Motor neuron (in vitro differentiated cells): ENCODE measurements around the gene FAM111B. TPM values are rescaled to one million over a fixed set of nuclear protein-coding genes. Genes with fewer than 3 reads are reported as not detected.

Source experiments
- ATAC-seq, 8 experiments: fragments of 200-7000 bp; cut with Tn5 transposase; replicated peaks in 6 of 8; 2 replicates each; pipeline ENCODE4 v1.8.0; 2021; ENCODE audit warnings: mild to moderate bottlenecking in 8 of 8, moderate library complexity in 8 of 8
- H3K27ac ChIP-seq, 2 donors: fragments of 250-450 bp; sonication (Bioruptor Pico); 2 replicates each; pipeline ENCODE4 v1.9.0; 2021; ENCODE audit warnings: antibody characterized with exemption in 2 of 2, mild to moderate bottlenecking in 2 of 2, moderate library complexity in 1 of 2
- H3K4me1 ChIP-seq, 2 donors: fragments of 250-450 bp; sonication (Bioruptor Pico); replicated peaks in 1 of 2; 2 replicates each; pipeline ENCODE4 v1.6.1; 2021; ENCODE audit warnings: antibody characterized with exemption in 2 of 2, mild to moderate bottlenecking in 2 of 2, moderate library complexity in 1 of 2
- H3K4me3 ChIP-seq, 5 donors: fragments of 250-450 bp; sonication (Bioruptor Pico); 2 replicates each; pipeline ENCODE4 v1.9.0; 2021; ENCODE audit warnings: antibody characterized with exemption in 5 of 5, mild to moderate bottlenecking in 5 of 5, moderate library complexity in 4 of 5
- WGBS, 10 experiments: fragments of 450-650 bp; shearing (Covaris generic); methylation state at CpG; one replicate each; pipeline ENCODE4 v1.0.0; 2022; 5-methylcytosine and 5-hydroxymethylcytosine counted together
- in situ Hi-C, 9 experiments: fragments of 400-800 bp; cut with MboI; loops; one replicate each; pipeline ENCODE4 v1.15.0; 2021; ENCODE audit warnings: low sequenced_read_pairs in 9 of 9, low pct_unique_long_range_greater_than_20kb in 2 of 9; ENCODE audit not compliant: unreplicated experiment in 9 of 9
- total RNA-seq, 8 experiments: library from RNA; unstranded; fragments of 300-600 nt; gene quantifications; 2 replicates each; pipeline versions ENCODE4 v1.2.3 to v1.2.4, GENCODE V29; 2022

Gene FAM111B
- total RNA-seq, 8 experiments from 2014 or later, result 0.10 to 26.7 (median 1.4) TPM

- H3K27ac ChIP-seq, result peak overlapping the region; percentile 90 to 99
- 5 to 80% (median 27%) methylated on average over 2 to 6 of the region's 7 CpGs; no CpG with 5 or more reads in 6 of the 10 experiments for WGBS, 10 experiments
- peak overlapping the region; percentile 70 to 99 (median 82) for H3K4me3 ChIP-seq
- in situ Hi-C loops, result loop anchor here in 3 of 9 experiments (25.0 kb wide), 2 partner anchors 113 to 263 kb away; partner anchors contain the start of genes OR5A1 (in 2 of the 3) and OR5A2 (in 2 of the 3)
- no peak for ATAC-seq
- peaks cover 34 to 42% of the 10 kb centered on the region in 2 donors for H3K4me1 ChIP-seq
Observed at GRCh38 chr11:59174664-59175033, 67.6 kb downstream of the FAM111B start.

- Histone ChIP-seq H3K4me1 (peaks cover 38 to 47% of the 10 kb centered on the region in 2 donors), H3K4me3 (peak overlapping the region; percentile 70 to 99 (median 82)), H3K27ac (peak overlapping the region; percentile 90 to 99)
- in situ Hi-C loops, result loop anchor here in 3 of 9 experiments (25.0 kb wide), 2 partner anchors 112 to 262 kb away; partner anchors contain the start of genes OR5A1 (in 2 of the 3) and OR5A2 (in 2 of the 3)
- ATAC-seq, result peak in 5 of 8 experiments; percentile 4 to 43 (median 20)
- WGBS, 10 experiments, result 14 to 78% (median 38%) methylated on average over 1 to 3 of the region's 4 CpGs; no CpG with 5 or more reads in 6 of the 10 experiments
Observed at GRCh38 chr11:59175091-59175501, 68.1 kb downstream of the FAM111B start.

GRCh38 chr11:59176330-59176729 is 69.3 kb downstream of the FAM111B start:
- peaks cover 50 to 57% of the 10 kb centered on the region in 2 donors for H3K4me1 ChIP-seq
- H3K4me3 ChIP-seq, result no peak overlapping the region
- WGBS, 10 experiments, result 66 to 100% (median 100%) methylated on average over 1 to 7 of the region's 7 CpGs; no CpG with 5 or more reads in 4 of the 10 experiments
- in situ Hi-C loops, result loop anchor here in 3 of 9 experiments (25.0 kb wide), 2 partner anchors 111 to 261 kb away; partner anchors contain the start of genes OR5A1 (in 2 of the 3) and OR5A2 (in 2 of the 3)
- H3K27ac ChIP-seq, result no peak overlapping the region
- no peak for ATAC-seq

Other genes starting within 250 kb of the FAM111B start
- gene GLYATL1, start 167.7 kb upstream of the FAM111B start, total RNA-seq, result 1 to 10 TPM in 5 of 8 experiments, under 1 TPM in 2, not detected in 1; 0.71 to 4.5 (median 1.7) TPM
- not detected for gene GLYATL1B, start 20.9 kb upstream of the FAM111B start, total RNA-seq
- gene FAM111A, start 35.6 kb downstream of the FAM111B start, total RNA-seq, result 10 to 100 TPM in 4 of 8 experiments, 1 to 10 TPM in 4; 2.3 to 38.9 (median 15.4) TPM
- 100 to 1,000 TPM in 1 of 8 experiments, 10 to 100 TPM in 4, 1 to 10 TPM in 1, under 1 TPM in 2; 0.15 to 108 (median 41.7) TPM for gene DTX4, start 64.9 kb downstream of the FAM111B start, total RNA-seq
- 1 to 10 TPM in 2 of 8 experiments, under 1 TPM in 5, not detected in 1; 0.15 to 1.4 (median 0.90) TPM for gene MPEG1, start 105.7 kb downstream of the FAM111B start, total RNA-seq